ENCODE measurements around the gene HSDL2.
"Not testable (repeated sequence)": the region's sequence is repeated elsewhere in the genome, so short reads cannot be mapped to it uniquely, and the experiment has no call there.

Gene HSDL2

GRCh38 chr9:112401175-112401815, 21.4 kb downstream of the HSDL2 start:
- DNase-seq: no peak

GRCh38 chr9:112403614-112404201, 23.8 kb downstream of the HSDL2 start:
- DNase-seq: no peak

- no peak for DNase-seq
Measured at GRCh38 chr9:112404508-112404932, 24.6 kb downstream of the HSDL2 start.

- no peak for DNase-seq
Measured at GRCh38 chr9:112408275-112408674, 28.4 kb downstream of the HSDL2 start.

GRCh38 chr9:112408819-112409218, 28.9 kb downstream of the HSDL2 start:
- no peak for DNase-seq

GRCh38 chr9:112409758-112410157, 29.9 kb downstream of the HSDL2 start:
- DNase-seq: no peak

- DNase-seq: no peak
Measured at GRCh38 chr9:112411626-112412027, 31.7 kb downstream of the HSDL2 start.

GRCh38 chr9:112413728-112414127, 33.8 kb downstream of the HSDL2 start:
- DNase-seq: not testable (repeated sequence)

- no peak for DNase-seq
Measured at GRCh38 chr9:112420208-112420607, 40.3 kb downstream of the HSDL2 start.

GRCh38 chr9:112421771-112422222, 41.9 kb downstream of the HSDL2 start:
- DNase-seq: no peak

- no peak for DNase-seq
Measured at GRCh38 chr9:112422417-112423148, 42.7 kb downstream of the HSDL2 start.

- no peak for DNase-seq
Measured at GRCh38 chr9:112430006-112430522, 50.2 kb downstream of the HSDL2 start.

GRCh38 chr9:112433499-112434392, 53.8 kb downstream of the HSDL2 start:
- DNase-seq: no peak

GRCh38 chr9:112434487-112434886, 54.6 kb downstream of the HSDL2 start:
- DNase-seq: no peak

- no peak for DNase-seq
Measured at GRCh38 chr9:112437406-112437805, 57.5 kb downstream of the HSDL2 start.

- no peak for DNase-seq
Measured at GRCh38 chr9:112439171-112439570, 59.3 kb downstream of the HSDL2 start.

GRCh38 chr9:112439825-112440224, 59.9 kb downstream of the HSDL2 start:
- DNase-seq: no peak

GRCh38 chr9:112443200-112443599, 63.3 kb downstream of the HSDL2 start:
- peak; percentile 12 for DNase-seq

- DNase-seq: no peak
Measured at GRCh38 chr9:112443636-112444035, 63.7 kb downstream of the HSDL2 start.

- DNase-seq: no peak
Measured at GRCh38 chr9:112445196-112445595, 65.3 kb downstream of the HSDL2 start.

GRCh38 chr9:112446080-112446479, 66.2 kb downstream of the HSDL2 start:
- DNase-seq: no peak

GRCh38 chr9:112446526-112446925, 66.6 kb downstream of the HSDL2 start:
- no peak for DNase-seq

- DNase-seq: no peak
Measured at GRCh38 chr9:112447283-112447761, 67.4 kb downstream of the HSDL2 start.

Measured in activated CD4-positive, alpha-beta T cell treated with anti-CD3 and anti-CD28 coated beads, Interleukin-2, Interleukin-6, amounts not matched to agents 100 ng/mL and 50 ng/mL, durations not matched to agents 16 hours and 8 hours (primary cell).